ENCODE data around the gene TMEM37. TPM values are rescaled to one million over a fixed set of nuclear protein-coding genes. Genes with fewer than 3 reads are reported as not detected.

Gene TMEM37
- total and polyA plus RNA-seq, 9 of the 15 experiments (the other 6 are each of a cell fraction or from before 2014, with no cell fraction given): 0.03 to 0.64 (median 0.31) TPM; not detected in 1

- TF ChIP-seq BHLHE40 (IDR thresholded peaks at IDR 0.05; ENCODE audit: low read length): no peak
- no peak for TF ChIP-seq USF1 (CRISPR knock-in tag; IDR thresholded peaks at IDR 0.05)
- TF ChIP-seq SAFB2 (IDR thresholded peaks at IDR 0.05; ENCODE audit: borderline replicate concordance, low read depth, low read length, severe bottlenecking): no peak
- TF ChIP-seq SIN3B (IDR thresholded peaks at IDR 0.05; ENCODE audit: low read depth): no peak
- TF ChIP-seq HDAC8 (tag; IDR thresholded peaks at IDR 0.05): no peak
- TF ChIP-seq SPI1 (IDR thresholded peaks at IDR 0.05; ENCODE audit: borderline replicate concordance, low read depth, low read length): no peak
- TF ChIP-seq ZNF644 (tag; IDR thresholded peaks at IDR 0.05; ENCODE audit: low read depth): no peak
- TF ChIP-seq NFIX (CRISPR knock-in tag; IDR thresholded peaks at IDR 0.05; ENCODE audit: low read depth): no peak
- TF ChIP-seq THRAP3 (IDR thresholded peaks at IDR 0.05; ENCODE audit: borderline replicate concordance): no peak
- no peak for TF ChIP-seq REST (IDR thresholded peaks at IDR 0.05; ENCODE audit: borderline replicate concordance)
- no peak for TF ChIP-seq REST (CRISPR knock-in tag; IDR thresholded peaks at IDR 0.05; ENCODE audit: low read depth)
- TF ChIP-seq EZH2 (IDR thresholded peaks at IDR 0.05; ENCODE audit: borderline replicate concordance, low read depth, low read length): no peak
- no peak for TF ChIP-seq NFATC3 (IDR thresholded peaks at IDR 0.05)
- H3K4me2 ChIP-seq (ENCODE audit: insufficient read depth, low read length): no peak overlapping the region
- no peak overlapping the region for H2AFZ ChIP-seq (ENCODE audit: low read depth, low read length)
- no peaks in the 10 kb centered on the region for H3K79me2 ChIP-seq (ENCODE audit: control insufficient read depth, insufficient read depth, low read length)
- DNase-seq (ENCODE audit: extremely low read depth in 1 of 4, low spot score in 3 of 4) (no peak), FAIRE-seq (no peak), ATAC-seq (no peak)
- peaks cover 0 to 4% of the 10 kb centered on the region in 2 experiments; a peak in 1 of 5 replicates for H3K4me1 ChIP-seq (replicated peaks in 1 of 2; ENCODE audit: control insufficient read depth in 2 of 2, insufficient read depth in 2 of 2, low read length in 2 of 2)
- H3K9me1 ChIP-seq (ENCODE audit: control insufficient read depth, insufficient read depth, low read length): no peaks in the 10 kb centered on the region
- no peak overlapping the region for H3K9ac ChIP-seq (ENCODE audit: insufficient read depth in 1 of 2, low read depth in 2 of 2, low read length in 2 of 2)
- no peak overlapping the region for H3K27ac ChIP-seq (ENCODE audit: extremely low read depth, low read depth, low read length)
- 2% methylated on average over 8 of the region's 8 CpGs for WGBS (ENCODE audit: insufficient coverage, low coverage, missing lambda C conversion rate)
- H3K4me3 ChIP-seq: no peak overlapping the region
- H3K27me3 ChIP-seq (ENCODE audit: control insufficient read depth in 2 of 2, insufficient read depth in 2 of 2, low read length in 2 of 2): peaks cover 15 to 50% of the 10 kb centered on the region in 2 experiments
- H4K20me1 ChIP-seq (replicated peaks; ENCODE audit: control insufficient read depth, insufficient read depth, low read length): peaks cover 6% of the 10 kb centered on the region; the same call in 1 of the 2 replicates
- intact Hi-C loops (cut with micrococcal nuclease): no loop called here
- ChIA-PET CTCF (ENCODE audit: low intra/inter-chr PET ratio) (no interaction called here), POLR2A (interaction anchor here (0.8 to 1.3 kb wide), 3 partner anchors 9 to 41 kb away, joined by 3 to 7 read pairs (median 4); no protein-coding TSS in a partner anchor)
- no peaks in the 10 kb centered on the region for H3K9me3 ChIP-seq (replicated peaks; ENCODE audit: control insufficient read depth, insufficient read depth, low read depth, low read length)
- in situ Hi-C loops (cut with MboI): no loop called here
- H3K36me3 ChIP-seq (ENCODE audit: control insufficient read depth, insufficient read depth, low read length): no peaks in the 10 kb centered on the region
- no TSS peak for BruUV-seq (replicated peaks)
Measured at GRCh38 chr2:119441376-119442225, 9.9 kb downstream of the TMEM37 start.

Measured in K562 (cell line).